Vagina (tissue), 2 donors: ENCODE measurements around the gene CIB2.

ENCODE experiments used
- CTCF ChIP-seq, 3 experiments: fragments of 450-650 bp in 2 of 3; fragments of 200-600 bp in 1 of 3; sonication (generic) in 1 of 3; IDR thresholded peaks; one replicate each; pipeline ENCODE4 v1.5.1; 2017 to 2019; ENCODE audit warnings: antibody characterized with exemption in 3 of 3, mild to moderate bottlenecking in 2 of 3, moderate library complexity in 2 of 3
- POLR2A ChIP-seq, 2 donors: fragments of 450-650 bp; IDR thresholded peaks; one replicate each; pipeline ENCODE4 v1.6.1; 2017; ENCODE audit warnings: antibody characterized with exemption in 2 of 2, mild to moderate bottlenecking in 2 of 2, moderate library complexity in 2 of 2
- POLR2AphosphoS5 ChIP-seq, 2 donors: sonication (generic); formaldehyde crosslinking; IDR thresholded peaks; one replicate each; pipeline ENCODE4 v1.9.0; 2017; ENCODE audit warnings: antibody characterized with exemption in 2 of 2, mild to moderate bottlenecking in 2 of 2, low read depth in 1 of 2; ENCODE audit not compliant: insufficient read depth in 1 of 2

DNA sequence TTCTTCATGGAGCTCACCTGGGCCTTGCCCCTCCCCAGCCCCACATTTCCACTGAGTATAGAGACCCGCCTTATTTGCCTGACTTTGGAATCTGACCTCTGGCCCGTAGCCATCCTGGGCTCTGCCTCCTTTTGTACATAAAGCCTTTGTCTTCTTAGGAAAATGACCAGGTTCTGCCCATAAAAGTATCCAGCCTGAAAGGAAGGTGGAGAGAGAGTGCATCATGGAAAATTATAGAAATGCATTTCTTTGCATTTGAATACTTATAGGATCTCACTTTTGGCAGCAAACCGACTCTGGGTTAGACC is 42.5 kb downstream of the CIB2 start:
- TF ChIP-seq POLR2AphosphoS5 (IDR thresholded peaks at IDR 0.05; ENCODE audit: insufficient read depth in 1 of 2, low read depth in 1 of 2), result no peak
- TF ChIP-seq POLR2A (IDR thresholded peaks at IDR 0.05), result no peak
- TF ChIP-seq CTCF (IDR thresholded peaks at IDR 0.05), result no peak
